ENCODE results near the gene EFHD2. TPM values are rescaled to one million over a fixed set of nuclear protein-coding genes. Genes with fewer than 3 reads are reported as not detected.
"Not testable (repeated sequence)": the region's sequence is repeated elsewhere in the genome, so short reads cannot be mapped to it uniquely, and the experiment has no call there.

Gene EFHD2
- polyA plus RNA-seq, 3 donors: 8.2 to 11.9 (median 10.8) TPM

DNA sequence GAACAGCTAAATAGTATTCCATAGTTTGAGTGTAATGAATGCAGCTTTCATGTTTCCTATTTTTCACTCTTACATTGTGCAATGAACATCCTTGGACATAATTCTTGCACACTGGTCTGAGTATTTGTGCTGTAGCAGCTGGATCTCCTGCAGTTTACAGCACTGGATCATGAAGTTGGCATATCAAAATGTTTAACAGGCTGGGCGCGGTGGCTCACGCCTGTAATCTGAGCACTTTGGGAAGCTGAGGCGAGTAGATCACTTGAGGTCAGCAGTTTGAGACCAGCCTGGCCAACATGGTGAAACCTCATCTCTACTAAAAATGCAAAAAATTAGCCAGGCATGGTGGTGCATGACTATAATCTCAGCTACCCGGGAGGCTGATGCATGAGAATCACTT lies 61.4 kb downstream of the EFHD2 start:
- not testable (repeated sequence) for DNase-seq (ENCODE audit: low read depth in 3 of 3, low spot score in 2 of 3)

DNA sequence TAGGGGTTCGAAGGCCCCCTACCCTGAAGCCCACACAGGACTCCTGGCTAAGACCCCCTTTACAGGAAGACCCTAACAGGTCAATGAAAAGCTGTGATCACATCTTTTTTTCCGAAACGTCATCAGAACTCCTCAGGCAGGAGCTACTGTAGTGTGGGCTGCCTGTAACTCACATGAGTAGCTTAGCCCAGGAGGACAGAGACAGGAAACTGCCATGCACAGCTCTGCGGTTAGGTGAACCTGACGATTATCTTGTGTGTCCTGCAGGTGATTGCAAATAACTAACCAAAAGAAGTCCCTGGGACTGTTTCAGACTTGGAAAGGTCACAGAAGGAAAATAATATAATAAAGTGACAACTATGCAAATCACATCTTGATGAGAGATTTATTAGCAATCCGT lies 62.0 kb downstream of the EFHD2 start:
- not testable (repeated sequence) for DNase-seq (ENCODE audit: low read depth in 3 of 3, low spot score in 2 of 3)

DNA sequence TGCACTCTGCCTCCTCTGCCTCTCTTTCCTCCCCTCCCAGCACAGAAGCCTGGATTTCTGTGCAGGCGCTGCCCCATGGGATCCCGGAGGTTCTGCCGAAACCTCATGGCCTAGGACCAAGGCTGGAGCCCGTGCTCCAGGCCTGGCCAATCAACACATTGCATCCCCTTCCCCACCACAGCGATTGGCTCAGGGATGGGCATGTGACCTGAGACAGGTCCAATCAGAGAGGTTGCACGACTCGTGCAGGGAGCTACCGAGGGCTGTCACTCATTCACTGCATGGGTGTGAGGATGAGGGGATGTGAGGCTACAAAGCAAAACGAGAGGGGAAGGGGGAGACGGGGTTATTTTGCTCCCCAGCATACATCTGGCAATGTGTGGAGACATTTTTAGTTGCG lies 62.9 kb downstream of the EFHD2 start:
- no peak for DNase-seq (ENCODE audit: low read depth in 3 of 3, low spot score in 2 of 3)

DNA sequence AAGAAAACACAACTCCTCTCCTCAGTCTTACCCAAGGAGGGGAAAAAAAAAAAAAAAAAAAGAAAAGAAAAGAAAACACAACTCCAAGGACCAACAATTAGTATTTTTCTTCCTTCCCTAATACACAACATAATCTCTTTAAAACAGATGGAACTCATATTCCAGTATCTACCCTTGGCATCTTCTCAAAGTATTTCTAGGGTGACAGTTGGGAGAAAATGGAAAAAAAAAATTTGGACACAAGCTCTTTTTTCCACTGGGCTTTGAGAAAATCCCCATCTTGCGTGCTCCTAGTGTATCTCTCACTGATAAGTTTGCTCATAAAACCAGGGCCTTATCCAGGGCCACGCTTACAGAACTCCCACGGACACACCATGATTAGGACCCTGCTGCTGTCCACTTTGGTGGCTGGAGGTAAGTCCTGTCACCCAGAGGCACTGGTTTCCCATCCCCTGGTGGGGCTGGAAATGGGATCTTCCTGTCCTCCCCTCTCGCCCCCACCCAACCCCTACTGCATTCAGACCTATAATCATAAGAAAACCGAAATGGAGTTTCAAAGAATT lies 66.1 kb downstream of the EFHD2 start, which contains the start of gene CELA2B:
Gene CELA2B (plus strand): TSS at position 353 of the 563 bp plus-strand sequence. CDS start 22 bp downstream, at position 375.
- no peak for DNase-seq (ENCODE audit: low read depth in 3 of 3, low spot score in 2 of 3)

DNA sequence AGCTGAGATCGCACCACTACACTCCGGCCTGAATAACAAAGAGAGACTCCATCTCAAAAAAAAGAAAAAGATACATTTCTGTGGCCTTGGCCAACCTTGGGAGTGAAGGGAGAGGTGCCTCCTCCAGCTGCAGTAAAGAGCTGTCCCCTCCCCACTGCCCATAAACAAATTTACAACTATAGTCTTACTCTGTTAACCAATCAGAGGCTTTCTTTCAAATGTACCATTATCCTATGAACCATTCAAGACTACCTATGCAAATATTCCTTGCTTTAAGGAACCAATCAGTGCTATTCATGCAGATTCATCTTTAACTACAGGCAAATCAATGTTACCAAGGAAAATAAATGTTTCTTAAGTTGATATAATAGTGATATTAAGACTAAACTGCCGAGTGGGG lies 67.2 kb downstream of the EFHD2 start:
- DNase-seq (ENCODE audit: low read depth in 3 of 3, low spot score in 2 of 3): no peak

DNA sequence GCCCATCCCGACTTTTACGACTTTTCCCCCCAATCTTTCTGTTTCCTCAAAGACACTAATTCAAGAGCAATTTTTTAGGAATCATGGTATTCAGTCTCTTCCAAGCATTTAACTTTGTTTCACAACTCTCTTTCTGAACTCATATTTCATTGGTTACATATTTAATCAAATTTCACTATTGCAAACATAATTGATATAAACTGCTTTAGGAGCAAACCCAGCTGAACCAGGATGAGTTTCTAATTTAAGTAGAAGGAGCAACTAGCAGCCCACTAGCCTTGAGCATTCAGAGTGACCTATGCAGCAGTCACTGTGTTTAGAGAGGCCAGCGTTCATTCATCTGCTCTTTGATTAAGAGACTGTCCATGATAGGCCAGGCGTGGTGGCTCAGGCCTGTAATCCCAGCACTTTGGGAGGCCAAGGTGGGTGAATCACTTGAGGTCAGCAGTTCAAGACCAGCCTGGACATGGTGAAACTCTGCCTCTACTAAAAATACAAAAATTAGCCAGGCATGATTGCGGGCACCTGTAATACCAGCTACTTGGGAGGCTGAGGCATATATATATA lies 68.0 kb downstream of the EFHD2 start:
- no peak for DNase-seq (ENCODE audit: low read depth in 3 of 3, low spot score in 2 of 3)

Other genes starting within 250 kb of the EFHD2 start
- gene FHAD1, start 162.7 kb upstream of the EFHD2 start, polyA plus RNA-seq (ENCODE audit: insufficient read length in 3 of 3): 1 to 10 TPM; 2.4 to 3.6 (median 3.2) TPM
- gene CTRC, start 28.6 kb downstream of the EFHD2 start, polyA plus RNA-seq (ENCODE audit: insufficient read length in 3 of 3): under 1 TPM in 1 of 3 donors, not detected in 2; 0.08 TPM
- under 1 TPM in 2 of 3 donors, not detected in 1; 0.31 to 0.35 TPM for gene CELA2A, start 46.8 kb downstream of the EFHD2 start, polyA plus RNA-seq (ENCODE audit: insufficient read length in 3 of 3)
- gene CELA2B, start 66.2 kb downstream of the EFHD2 start, polyA plus RNA-seq (ENCODE audit: insufficient read length in 3 of 3): under 1 TPM in 2 of 3 donors, not detected in 1; 0.28 to 0.42 TPM
- 10 to 100 TPM; 22.6 to 26.9 (median 25.8) TPM for gene CASP9, start 114.3 kb downstream of the EFHD2 start, polyA plus RNA-seq (ENCODE audit: insufficient read length in 3 of 3)
- gene DNAJC16, start 117.0 kb downstream of the EFHD2 start, polyA plus RNA-seq (ENCODE audit: insufficient read length in 3 of 3): 10 to 100 TPM; 30.1 to 34.0 (median 32.1) TPM
- gene AGMAT, start 175.2 kb downstream of the EFHD2 start, polyA plus RNA-seq (ENCODE audit: insufficient read length in 3 of 3): 10 to 100 TPM; 25.2 to 37.8 (median 35.5) TPM
- 10 to 100 TPM; 18.2 to 18.8 (median 18.3) TPM for gene DDI2, start 207.6 kb downstream of the EFHD2 start, polyA plus RNA-seq (ENCODE audit: insufficient read length in 3 of 3)